Measurements from ENCODE around the gene CASQ2. TPM values are rescaled to one million over a fixed set of nuclear protein-coding genes. Genes with fewer than 3 reads are reported as not detected.
"Not testable (repeated sequence)": the region's sequence is repeated elsewhere in the genome, so short reads cannot be mapped to it uniquely, and the experiment has no call there.

Gene CASQ2
- total RNA-seq, 1 donor from 2014 or later, result not detected

DNA sequence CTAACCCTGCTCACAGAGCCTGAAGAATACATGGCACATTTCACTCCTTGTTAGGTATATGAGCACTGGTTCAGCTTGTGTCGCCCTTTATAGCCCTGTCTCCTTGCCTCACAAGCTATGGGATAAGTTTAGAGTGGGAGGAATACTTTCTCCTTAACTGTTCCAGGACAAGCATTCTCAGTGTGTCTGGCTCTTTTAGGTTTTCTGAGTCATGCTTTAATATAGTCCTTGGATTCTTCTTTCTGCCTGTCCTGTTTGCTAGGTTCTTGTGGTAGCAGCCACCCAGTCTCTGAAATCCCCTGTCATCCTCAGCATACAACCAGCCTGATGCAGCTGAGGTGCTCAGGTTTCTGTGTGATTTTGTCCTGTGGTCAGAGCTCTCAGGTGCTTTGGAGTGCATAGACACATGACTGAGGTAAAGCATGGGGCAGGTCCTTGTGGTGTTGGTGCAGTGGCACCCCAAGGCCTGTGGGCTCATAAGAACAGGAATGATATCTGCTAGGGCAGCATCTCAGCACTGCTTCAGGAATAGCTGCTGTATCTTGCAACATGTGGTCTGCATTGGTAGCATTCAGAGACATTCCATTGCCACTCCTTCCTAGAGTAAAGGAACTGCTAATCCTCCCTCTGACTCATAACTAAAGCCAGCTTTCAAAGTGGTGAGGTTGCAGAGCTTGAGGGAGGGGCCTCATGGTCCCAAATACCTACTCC lies 14.2 kb upstream of the CASQ2 start:
- Mint-ChIP-seq H3K36me3 (ENCODE audit: low read depth, unreplicated experiment) (no peaks in the 10 kb centered on the region), H3K4me1 (ENCODE audit: unreplicated experiment) (no peaks in the 10 kb centered on the region), H3K27me3 (ENCODE audit: unreplicated experiment) (no peaks in the 10 kb centered on the region), H3K9me3 (ENCODE audit: unreplicated experiment) (no peaks in the 10 kb centered on the region), H3K27ac (ENCODE audit: unreplicated experiment) (no peak overlapping the region), H3K4me3 (ENCODE audit: unreplicated experiment) (no peak overlapping the region)
- DNase-seq (ENCODE audit: low spot score), result no peak
- TF ChIP-seq, protein P1, sequence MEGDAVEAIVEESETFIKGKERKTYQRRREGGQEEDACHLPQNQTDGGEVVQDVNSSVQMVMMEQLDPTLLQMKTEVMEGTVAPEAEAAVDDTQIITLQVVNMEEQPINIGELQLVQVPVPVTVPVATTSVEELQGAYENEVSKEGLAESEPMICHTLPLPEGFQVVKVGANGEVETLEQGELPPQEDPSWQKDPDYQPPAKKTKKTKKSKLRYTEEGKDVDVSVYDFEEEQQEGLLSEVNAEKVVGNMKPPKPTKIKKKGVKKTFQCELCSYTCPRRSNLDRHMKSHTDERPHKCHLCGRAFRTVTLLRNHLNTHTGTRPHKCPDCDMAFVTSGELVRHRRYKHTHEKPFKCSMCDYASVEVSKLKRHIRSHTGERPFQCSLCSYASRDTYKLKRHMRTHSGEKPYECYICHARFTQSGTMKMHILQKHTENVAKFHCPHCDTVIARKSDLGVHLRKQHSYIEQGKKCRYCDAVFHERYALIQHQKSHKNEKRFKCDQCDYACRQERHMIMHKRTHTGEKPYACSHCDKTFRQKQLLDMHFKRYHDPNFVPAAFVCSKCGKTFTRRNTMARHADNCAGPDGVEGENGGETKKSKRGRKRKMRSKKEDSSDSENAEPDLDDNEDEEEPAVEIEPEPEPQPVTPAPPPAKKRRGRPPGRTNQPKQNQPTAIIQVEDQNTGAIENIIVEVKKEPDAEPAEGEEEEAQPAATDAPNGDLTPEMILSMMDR (IDR thresholded peaks at IDR 0.05; ENCODE audit: unreplicated experiment), result no peak

DNA sequence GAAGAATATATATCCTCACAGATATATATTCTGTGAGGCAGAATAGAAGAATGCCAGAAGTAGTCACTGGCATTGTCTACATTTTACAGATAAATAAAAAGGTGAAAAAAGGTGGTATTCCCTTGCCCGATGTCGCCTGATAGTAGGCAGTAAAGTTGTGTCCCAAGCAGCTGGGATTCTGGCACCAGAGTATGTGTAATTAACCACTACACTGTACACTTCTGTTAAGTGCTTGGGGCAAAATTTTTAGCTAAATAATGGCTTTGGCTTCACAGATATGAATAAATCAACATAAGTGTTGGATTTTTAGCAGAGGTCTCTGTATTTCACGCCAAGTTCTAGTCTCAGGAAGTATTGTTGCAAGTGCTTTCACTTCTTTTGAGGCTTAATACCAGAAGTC lies 13.3 kb upstream of the CASQ2 start:
- Mint-ChIP-seq H3K36me3 (ENCODE audit: low read depth, unreplicated experiment) (no peaks in the 10 kb centered on the region), H3K9me3 (ENCODE audit: unreplicated experiment) (no peaks in the 10 kb centered on the region), H3K27me3 (ENCODE audit: unreplicated experiment) (no peaks in the 10 kb centered on the region), H3K4me1 (ENCODE audit: unreplicated experiment) (no peaks in the 10 kb centered on the region), H3K27ac (ENCODE audit: unreplicated experiment) (no peak overlapping the region), H3K4me3 (ENCODE audit: unreplicated experiment) (no peak overlapping the region)
- TF ChIP-seq, protein P1 (IDR thresholded peaks at IDR 0.05; ENCODE audit: unreplicated experiment), result no peak
- DNase-seq (ENCODE audit: low spot score), result no peak

DNA sequence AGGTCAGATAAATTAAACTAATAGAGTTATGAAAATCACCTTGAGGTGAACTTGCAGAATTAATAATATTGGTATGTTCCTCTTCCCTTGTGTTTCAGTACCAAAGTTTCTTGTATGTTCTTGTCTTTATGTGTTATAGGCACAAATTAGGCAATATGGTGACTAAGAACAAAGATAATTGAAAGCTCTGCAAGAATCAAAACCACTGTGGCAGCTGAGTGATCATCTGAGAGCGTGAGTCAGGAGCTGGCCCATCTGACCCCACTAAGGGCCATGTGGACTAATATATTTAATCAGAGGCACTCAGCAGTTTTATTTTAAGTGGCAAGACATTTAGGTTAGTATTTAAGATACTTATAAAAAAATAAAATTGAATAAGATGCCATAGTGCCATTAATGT lies 12.8 kb upstream of the CASQ2 start:
- H3K27ac Mint-ChIP-seq (ENCODE audit: unreplicated experiment), result no peak overlapping the region
- no peak overlapping the region for H3K4me3 Mint-ChIP-seq (ENCODE audit: unreplicated experiment)
- no peaks in the 10 kb centered on the region for H3K27me3 Mint-ChIP-seq (ENCODE audit: unreplicated experiment)
- TF ChIP-seq, protein P1 (IDR thresholded peaks at IDR 0.05; ENCODE audit: unreplicated experiment), result no peak
- H3K36me3 Mint-ChIP-seq (ENCODE audit: low read depth, unreplicated experiment), result no peaks in the 10 kb centered on the region
- no peaks in the 10 kb centered on the region for H3K9me3 Mint-ChIP-seq (ENCODE audit: unreplicated experiment)
- no peak for DNase-seq (ENCODE audit: low spot score)
- no peaks in the 10 kb centered on the region for H3K4me1 Mint-ChIP-seq (ENCODE audit: unreplicated experiment)

DNA sequence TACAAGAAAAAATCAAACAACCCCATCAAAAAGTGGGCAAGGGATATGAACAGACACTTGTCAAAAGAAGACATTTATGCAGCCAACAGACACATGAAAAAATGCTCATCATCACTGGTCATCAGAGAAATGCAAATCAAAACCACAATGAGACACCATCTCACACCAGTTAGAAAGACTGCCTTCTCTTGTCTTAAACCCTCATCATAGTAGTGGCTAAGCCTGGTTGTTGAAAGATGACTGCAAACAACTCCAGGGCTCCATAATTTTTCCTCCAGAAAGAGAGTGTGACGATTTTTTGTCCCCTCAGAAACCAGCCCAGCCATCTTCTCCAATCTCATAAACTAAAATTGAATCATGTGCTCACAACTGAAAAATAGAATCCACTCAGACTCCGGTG lies 12.1 kb upstream of the CASQ2 start:
- not testable (repeated sequence) for H3K9me3 Mint-ChIP-seq (ENCODE audit: unreplicated experiment); H3K27me3 Mint-ChIP-seq (ENCODE audit: unreplicated experiment); H3K27ac Mint-ChIP-seq (ENCODE audit: unreplicated experiment); DNase-seq (ENCODE audit: low spot score); H3K4me1 Mint-ChIP-seq (ENCODE audit: unreplicated experiment); H3K36me3 Mint-ChIP-seq (ENCODE audit: low read depth, unreplicated experiment); H3K4me3 Mint-ChIP-seq (ENCODE audit: unreplicated experiment)

DNA sequence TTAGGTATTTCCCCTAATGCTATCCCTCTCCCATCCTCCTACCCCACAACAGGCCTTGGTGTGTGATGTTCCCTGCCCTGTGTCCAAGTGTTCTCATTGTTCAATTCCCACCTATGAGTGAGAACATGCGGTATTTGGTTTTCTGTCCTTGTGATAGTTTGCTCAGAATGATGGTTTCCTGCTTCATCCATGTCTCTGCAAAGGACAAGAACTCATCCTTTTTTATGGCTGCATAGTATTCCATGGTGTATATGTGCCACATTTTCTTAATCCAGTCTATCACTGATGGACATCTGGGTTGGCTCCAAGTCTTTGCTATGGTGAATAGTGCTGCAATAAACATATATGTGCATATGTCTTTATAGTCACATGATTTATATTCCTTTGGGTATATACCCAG lies 10.6 kb upstream of the CASQ2 start:
- not testable (repeated sequence) for H3K27ac Mint-ChIP-seq (ENCODE audit: unreplicated experiment); H3K9me3 Mint-ChIP-seq (ENCODE audit: unreplicated experiment); H3K36me3 Mint-ChIP-seq (ENCODE audit: low read depth, unreplicated experiment); H3K27me3 Mint-ChIP-seq (ENCODE audit: unreplicated experiment); DNase-seq (ENCODE audit: low spot score); H3K4me3 Mint-ChIP-seq (ENCODE audit: unreplicated experiment); H3K4me1 Mint-ChIP-seq (ENCODE audit: unreplicated experiment)

DNA sequence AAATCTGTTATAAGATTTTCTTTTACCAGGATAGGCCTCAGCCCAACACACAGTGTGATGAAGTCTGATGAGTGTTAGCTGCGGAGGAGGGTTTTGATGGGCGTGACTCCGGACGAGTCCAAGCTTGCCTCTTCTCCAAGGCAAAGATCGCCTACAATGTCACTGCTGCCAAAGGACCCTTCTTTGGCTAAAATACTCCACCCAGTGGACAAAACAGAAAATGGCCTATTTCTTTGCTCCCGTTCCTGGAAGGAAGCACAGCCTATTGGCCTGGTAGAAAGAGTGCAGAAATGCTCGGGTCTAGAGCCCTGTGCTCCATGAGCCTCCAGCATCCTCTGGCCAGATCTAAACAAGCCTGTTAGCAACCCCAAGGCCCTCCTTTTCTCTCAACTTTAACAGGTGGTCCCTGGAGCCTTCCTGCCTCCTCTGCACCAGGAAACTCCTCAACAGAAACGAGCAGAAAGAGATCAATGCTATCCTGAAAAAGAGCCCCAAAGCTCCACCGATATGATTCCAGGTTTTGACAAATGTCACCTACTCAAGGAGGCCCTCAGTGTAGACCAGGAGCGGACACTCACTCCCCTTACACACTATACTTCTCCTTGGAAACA lies 3.4 kb upstream of the CASQ2 start:
- TF ChIP-seq, protein P1 (IDR thresholded peaks at IDR 0.05; ENCODE audit: unreplicated experiment), result peak; percentile 72
- Mint-ChIP-seq H3K4me3 (ENCODE audit: unreplicated experiment) (no peak overlapping the region), H3K27me3 (ENCODE audit: unreplicated experiment) (peaks cover 4% of the 10 kb centered on the region), H3K4me1 (ENCODE audit: unreplicated experiment) (peaks cover 2% of the 10 kb centered on the region), H3K36me3 (ENCODE audit: low read depth, unreplicated experiment) (no peaks in the 10 kb centered on the region), H3K9me3 (ENCODE audit: unreplicated experiment) (no peaks in the 10 kb centered on the region), H3K27ac (ENCODE audit: unreplicated experiment) (no peak overlapping the region)
- DNase-seq (ENCODE audit: low spot score), result peak; percentile 75

Data from endothelial cell (in vitro differentiated cells).